KOPT-K1 (cell line): Measurements from ENCODE around the gene PIKFYVE.
"Not testable (repeated sequence)": the region's sequence is repeated elsewhere in the genome, so short reads cannot be mapped to it uniquely, and the experiment has no call there.

Experiments
- H3K27ac ChIP-seq: fragments of 200-600 bp; sonication (generic); 2 replicates; pipeline ENCODE4 v1.5.1; 2016; ENCODE audit warnings: antibody characterized with exemption, mild to moderate bottlenecking, low read depth, low read length; ENCODE audit not compliant: poor library complexity, severe bottlenecking
- H3K36me3 ChIP-seq: fragments of 200-600 bp; sonication (generic); 2 replicates; pipeline ENCODE4 v1.5.1; 2017; ENCODE audit warnings: antibody characterized with exemption, mild to moderate bottlenecking, low read length, moderate library complexity; ENCODE audit not compliant: insufficient read depth
- H3K9me3 ChIP-seq: fragments of 200-600 bp; sonication (generic); 2 replicates; pipeline ENCODE4 v1.5.1; 2017; ENCODE audit warnings: antibody characterized with exemption, low read length, mild to moderate bottlenecking; ENCODE audit not compliant: insufficient read depth, poor library complexity, severe bottlenecking

The PIKFYVE gene

GRCh38 chr2:208386541-208386940 is 120.5 kb downstream of the PIKFYVE start:
- Histone ChIP-seq H3K27ac (no peak overlapping the region), H3K36me3 (no peaks in the 10 kb centered on the region), H3K9me3 (no peaks in the 10 kb centered on the region)

DNA sequence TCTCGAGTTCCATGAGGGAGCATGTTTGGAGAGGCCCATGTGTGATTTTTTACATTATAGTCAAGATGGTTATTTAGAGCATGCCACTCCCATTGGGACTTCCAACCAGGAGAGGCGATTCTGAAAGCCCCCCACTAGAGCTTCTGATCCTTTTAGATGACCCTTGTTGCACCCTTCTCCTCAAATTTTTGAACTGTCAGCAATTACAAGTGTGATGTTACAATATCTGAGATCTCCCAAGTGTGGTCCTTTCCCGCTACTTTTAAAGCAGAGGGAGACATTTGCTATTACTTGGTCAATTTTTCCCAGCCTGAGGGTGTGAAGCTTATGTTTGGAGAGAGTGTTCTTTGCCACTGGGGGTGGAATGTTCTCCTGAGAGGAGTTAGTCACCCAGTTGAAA is 123.9 kb downstream of the PIKFYVE start:
- no peaks in the 10 kb centered on the region for H3K9me3 ChIP-seq

DNA sequence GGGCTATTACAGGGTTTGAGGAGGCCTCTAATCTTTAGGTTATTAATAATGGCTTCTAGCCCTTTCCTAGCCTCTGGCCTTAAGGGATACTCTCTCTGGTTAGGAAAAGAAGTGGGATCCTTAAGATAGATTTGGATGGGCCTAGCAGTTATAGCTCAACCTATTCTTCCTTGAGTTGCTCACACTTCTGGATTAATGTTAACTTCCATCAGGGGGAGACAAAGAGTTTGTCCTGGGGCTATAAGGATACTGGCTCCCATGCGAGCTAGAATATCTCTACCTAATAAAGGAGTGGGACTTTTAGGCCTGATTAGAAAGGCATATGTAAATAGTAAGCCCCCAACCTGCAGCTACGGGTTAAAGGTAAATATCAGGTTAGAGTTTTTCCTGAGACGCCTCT is 126.2 kb downstream of the PIKFYVE start:
- no peaks in the 10 kb centered on the region for H3K9me3 ChIP-seq
- H3K27ac ChIP-seq, result no peak overlapping the region
- H3K36me3 ChIP-seq, result no peaks in the 10 kb centered on the region

More for the DNA sequence above, 123.9 kb downstream of the PIKFYVE start:
- H3K27ac ChIP-seq, result no peak overlapping the region
- no peaks in the 10 kb centered on the region for H3K36me3 ChIP-seq

DNA sequence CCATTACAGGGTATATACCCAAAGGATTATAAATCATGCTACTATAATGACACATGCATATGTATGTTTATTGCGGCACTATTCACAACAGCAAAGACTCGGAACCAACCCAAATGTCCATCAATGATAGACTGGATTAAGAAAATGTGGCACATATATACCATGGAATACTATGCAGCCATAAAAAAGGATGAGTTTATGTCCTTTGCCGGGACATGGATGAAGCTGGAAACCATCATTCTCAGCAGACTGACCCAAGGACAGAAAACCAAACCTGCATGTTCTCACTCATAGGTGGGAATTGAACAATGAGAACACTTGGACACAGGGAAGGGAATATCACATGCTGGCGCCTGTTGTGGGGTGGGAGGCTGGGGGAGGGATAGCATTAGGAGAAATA is 130.7 kb downstream of the PIKFYVE start:
- H3K36me3 ChIP-seq, H3K9me3 ChIP-seq, H3K27ac ChIP-seq: not testable (repeated sequence)

DNA sequence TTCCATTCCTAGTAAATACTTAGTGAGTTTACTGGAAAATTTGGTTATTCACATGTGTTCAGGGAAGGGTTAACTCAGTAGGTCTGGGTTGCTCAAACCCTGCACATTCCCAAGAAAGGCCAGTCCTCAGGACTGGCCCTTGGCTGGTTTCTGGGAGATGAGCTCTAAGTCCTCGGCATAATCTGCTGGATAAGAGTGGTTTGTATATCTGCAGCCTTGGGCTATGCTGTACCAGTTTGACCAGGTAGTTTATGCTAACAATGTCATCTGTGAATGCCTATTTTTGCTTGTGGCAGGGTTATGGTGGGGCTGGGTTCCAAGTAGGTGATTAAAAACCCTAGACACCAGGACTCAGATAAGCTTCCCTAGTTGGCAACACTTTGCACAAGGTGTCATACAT is 133.1 kb downstream of the PIKFYVE start:
- Histone ChIP-seq H3K9me3 (no peaks in the 10 kb centered on the region), H3K27ac (no peak overlapping the region), H3K36me3 (no peaks in the 10 kb centered on the region)

GRCh38 chr2:208406474-208407451 is 140.7 kb downstream of the PIKFYVE start, which contains the start of gene PTH2R:
PTH2R (plus strand) TSS chr2:208406792; CDS start chr2:208407044, 252 bp downstream.
- H3K9me3 ChIP-seq, result no peaks in the 10 kb centered on the region
- H3K36me3 ChIP-seq, result no peaks in the 10 kb centered on the region
- H3K27ac ChIP-seq, result no peak within 1 kb of the TSS

DNA sequence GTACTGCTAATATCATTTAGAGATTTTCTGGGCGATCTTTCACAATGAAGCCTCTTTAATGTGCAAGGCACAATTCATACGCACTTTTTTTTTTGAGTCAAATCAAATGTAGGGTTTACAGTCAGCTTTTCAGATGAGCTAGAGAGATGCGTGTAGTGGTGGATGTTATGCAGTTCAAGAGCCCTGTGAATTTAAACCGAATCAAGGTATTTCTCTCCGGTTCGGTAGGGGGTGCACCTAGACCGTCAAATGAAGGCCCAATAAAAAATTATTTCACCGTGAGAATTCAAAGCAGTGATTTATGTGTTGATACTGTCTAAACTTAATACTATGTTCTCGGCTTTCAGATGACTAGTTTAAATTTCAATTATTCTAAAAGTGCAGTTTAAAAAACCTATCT is 141.6 kb downstream of the PIKFYVE start:
- Histone ChIP-seq H3K27ac (no peak overlapping the region), H3K36me3 (no peaks in the 10 kb centered on the region)

More for the DNA sequence above, 141.6 kb downstream of the PIKFYVE start:
- H3K9me3 ChIP-seq, result no peaks in the 10 kb centered on the region
